ENCODE measurements around the gene LSM12.

GRCh38 chr17:44045486-44045885 is 21.0 kb downstream of the LSM12 start:
- no peak for TF ChIP-seq ZNF580 (tag by site-specific recombination; IDR thresholded peaks at IDR 0.05)
- no peak for TF ChIP-seq YY1 (tag by site-specific recombination; IDR thresholded peaks at IDR 0.05)
- TF ChIP-seq CTCF (tag by site-specific recombination; IDR thresholded peaks at IDR 0.05): no peak
- TF ChIP-seq ZNF449 (tag by site-specific recombination; IDR thresholded peaks at IDR 0.05): no peak
- TF ChIP-seq REST (tag by site-specific recombination; IDR thresholded peaks at IDR 0.05): no peak
- TF ChIP-seq ZNF692 (tag by site-specific recombination; IDR thresholded peaks at IDR 0.05): no peak
- TF ChIP-seq ZNF155 (tag by site-specific recombination; IDR thresholded peaks at IDR 0.05): no peak
- no peak for TF ChIP-seq AEBP2 (tag by site-specific recombination; IDR thresholded peaks at IDR 0.05; ENCODE audit: borderline replicate concordance)
- TF ChIP-seq ZNF292 (tag by site-specific recombination; IDR thresholded peaks at IDR 0.05; ENCODE audit: borderline replicate concordance, low read depth): no peak
- no peak for TF ChIP-seq TCF7L2 (IDR thresholded peaks at IDR 0.05; ENCODE audit: borderline replicate concordance, low read depth, low read length)
- TF ChIP-seq ZBTB11 (tag by site-specific recombination; conservative IDR thresholded peaks at IDR 0.05; ENCODE audit: low read depth): no peak
- no peak for TF ChIP-seq ZFP69B (tag by site-specific recombination; IDR thresholded peaks at IDR 0.05)
- TF ChIP-seq ZSCAN30 (tag by site-specific recombination; IDR thresholded peaks at IDR 0.05): no peak
- TF ChIP-seq ATF2 (tag by site-specific recombination; IDR thresholded peaks at IDR 0.05; ENCODE audit: low read depth): no peak

Measured in HEK293 (cell line).